ENCODE measurements around the gene CPTP.
A peak's percentile ranks its signal among the peaks of the same experiment; 100 is the strongest.

The CPTP gene

DNA sequence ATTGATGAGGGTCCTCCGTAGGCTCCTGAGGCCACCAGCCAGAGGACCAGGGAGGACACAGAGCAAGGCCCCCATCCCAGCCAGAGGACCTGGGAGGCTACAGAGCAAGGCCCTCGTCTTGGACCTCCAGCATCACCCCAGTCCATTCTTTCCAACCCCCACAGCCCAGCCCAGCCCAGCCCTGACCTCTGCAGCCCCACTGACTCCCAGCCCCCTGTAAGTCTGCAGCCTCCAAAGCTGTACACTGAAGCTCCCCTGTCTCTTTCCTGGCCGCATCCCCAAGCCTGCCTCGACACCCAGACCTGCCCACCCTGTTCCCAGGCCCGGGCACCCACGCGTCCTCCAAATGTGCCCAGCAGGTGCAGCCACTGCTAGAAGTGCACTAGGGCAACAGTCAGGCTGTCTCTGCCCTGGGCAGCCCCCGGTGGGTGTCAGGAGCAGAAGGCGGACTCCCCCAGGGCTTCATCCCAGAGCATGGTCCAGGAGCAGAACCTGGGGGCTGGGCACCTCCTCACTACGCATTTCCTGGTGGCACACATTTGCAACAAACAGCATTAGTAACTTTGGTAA, 22.5 kb downstream of the CPTP start:
- peak overlapping the region; percentile 76; the same call in 1 of the 2 replicates for H3K9ac ChIP-seq (ENCODE audit: low read depth, low read length)
- no peaks in the 10 kb centered on the region for H3K9me3 ChIP-seq (ENCODE audit: control insufficient read depth, insufficient read depth, low read length)
- H3K4me1 ChIP-seq (ENCODE audit: insufficient read depth, low read length), result no peaks in the 10 kb centered on the region; the same call in 1 of the 2 replicates
- H3K36me3 ChIP-seq (ENCODE audit: insufficient read depth, low read length), result no peaks in the 10 kb centered on the region

DNA sequence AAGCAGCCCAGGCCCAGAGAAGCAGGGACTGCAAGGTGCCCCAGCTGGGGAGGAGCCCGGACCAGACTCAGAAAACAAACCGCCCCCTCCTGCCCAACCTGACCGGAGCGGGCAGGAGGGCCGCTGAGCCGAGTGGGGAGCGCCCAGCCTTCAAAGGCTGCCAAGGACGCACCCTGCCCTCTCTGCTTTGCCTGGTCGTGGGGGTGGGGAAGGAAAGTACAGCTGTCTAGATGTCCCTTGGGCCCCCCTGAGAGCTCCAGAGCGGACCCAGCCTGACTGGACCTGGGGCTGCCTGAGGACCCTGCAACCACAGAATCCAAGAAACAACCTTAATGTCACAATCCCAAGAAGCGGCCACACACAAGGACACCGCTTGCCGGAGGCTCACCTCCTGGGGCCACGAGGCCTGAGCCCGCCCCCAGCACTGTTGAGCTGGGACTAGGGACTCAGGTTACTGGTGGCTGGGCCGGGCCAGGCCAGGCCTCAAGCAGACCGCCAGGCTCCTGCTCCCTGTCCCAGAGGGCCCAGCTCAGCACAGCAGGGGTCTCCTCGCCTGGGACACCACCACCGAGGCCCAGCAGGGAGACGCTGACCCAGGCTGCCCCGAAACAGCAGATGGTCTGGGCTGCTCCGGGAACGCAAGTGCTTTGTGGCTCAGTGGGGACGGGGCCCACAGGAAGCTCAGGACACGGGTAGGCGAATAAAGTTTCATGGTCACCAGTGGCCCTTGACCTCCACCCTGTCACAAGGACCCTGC, 23.2 kb downstream of the CPTP start:
- Histone ChIP-seq H3K9me3 (ENCODE audit: control insufficient read depth, insufficient read depth, low read length) (no peaks in the 10 kb centered on the region), H3K36me3 (ENCODE audit: insufficient read depth, low read length) (no peaks in the 10 kb centered on the region), H3K4me1 (ENCODE audit: insufficient read depth, low read length) (no peaks in the 10 kb centered on the region; the same call in 1 of the 2 replicates), H3K9ac (ENCODE audit: low read depth, low read length) (peak overlapping the region; percentile 76; the same call in 1 of the 2 replicates)

DNA sequence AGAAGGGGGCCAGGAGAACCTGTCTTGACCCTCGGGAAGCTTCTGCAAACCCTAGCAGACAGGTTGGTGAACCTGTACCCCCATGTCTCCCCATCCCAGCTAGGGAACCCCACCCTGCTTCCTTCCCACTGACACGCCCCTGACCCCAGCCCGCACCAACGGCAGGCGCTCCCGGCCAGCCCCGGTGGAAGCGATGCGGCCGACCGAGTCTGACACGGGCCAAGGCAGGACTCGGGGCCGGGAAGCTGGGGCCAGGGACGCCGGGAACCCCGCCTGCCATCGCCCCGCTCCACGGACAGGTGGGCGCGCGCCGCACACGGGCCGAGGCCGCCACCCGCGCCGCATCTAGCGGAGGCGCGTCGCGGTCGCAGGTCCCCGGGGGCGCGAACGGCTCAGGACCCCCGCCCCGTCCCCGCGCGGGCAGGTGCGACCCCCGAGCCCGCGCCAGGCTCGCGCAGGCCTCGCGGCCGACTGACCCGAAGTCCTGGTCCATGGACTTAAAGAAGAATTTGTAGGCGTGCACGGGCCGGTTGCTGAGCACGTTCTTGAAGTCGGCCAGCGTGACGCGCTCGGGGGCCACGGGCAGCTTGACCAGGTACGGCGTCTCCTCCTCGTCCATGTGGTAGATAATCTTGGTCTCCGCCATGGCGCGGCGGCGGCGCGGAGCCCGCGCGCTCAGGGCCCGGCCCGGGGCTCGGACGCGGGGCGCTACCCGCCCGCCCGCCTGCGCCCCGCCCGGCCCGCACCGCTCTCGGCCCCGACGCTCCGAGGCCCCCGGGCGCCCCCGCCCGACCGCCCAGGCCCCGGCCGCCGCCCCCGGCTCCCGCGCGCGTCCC, 24.0 kb downstream of the CPTP start:
- Histone ChIP-seq H3K36me3 (ENCODE audit: insufficient read depth, low read length) (no peaks in the 10 kb centered on the region), H3K9ac (ENCODE audit: low read depth, low read length) (peak overlapping the region; percentile 76), H3K9me3 (ENCODE audit: control insufficient read depth, insufficient read depth, low read length) (no peaks in the 10 kb centered on the region), H3K4me1 (ENCODE audit: insufficient read depth, low read length) (no peaks in the 10 kb centered on the region; the same call in 1 of the 2 replicates)

DNA sequence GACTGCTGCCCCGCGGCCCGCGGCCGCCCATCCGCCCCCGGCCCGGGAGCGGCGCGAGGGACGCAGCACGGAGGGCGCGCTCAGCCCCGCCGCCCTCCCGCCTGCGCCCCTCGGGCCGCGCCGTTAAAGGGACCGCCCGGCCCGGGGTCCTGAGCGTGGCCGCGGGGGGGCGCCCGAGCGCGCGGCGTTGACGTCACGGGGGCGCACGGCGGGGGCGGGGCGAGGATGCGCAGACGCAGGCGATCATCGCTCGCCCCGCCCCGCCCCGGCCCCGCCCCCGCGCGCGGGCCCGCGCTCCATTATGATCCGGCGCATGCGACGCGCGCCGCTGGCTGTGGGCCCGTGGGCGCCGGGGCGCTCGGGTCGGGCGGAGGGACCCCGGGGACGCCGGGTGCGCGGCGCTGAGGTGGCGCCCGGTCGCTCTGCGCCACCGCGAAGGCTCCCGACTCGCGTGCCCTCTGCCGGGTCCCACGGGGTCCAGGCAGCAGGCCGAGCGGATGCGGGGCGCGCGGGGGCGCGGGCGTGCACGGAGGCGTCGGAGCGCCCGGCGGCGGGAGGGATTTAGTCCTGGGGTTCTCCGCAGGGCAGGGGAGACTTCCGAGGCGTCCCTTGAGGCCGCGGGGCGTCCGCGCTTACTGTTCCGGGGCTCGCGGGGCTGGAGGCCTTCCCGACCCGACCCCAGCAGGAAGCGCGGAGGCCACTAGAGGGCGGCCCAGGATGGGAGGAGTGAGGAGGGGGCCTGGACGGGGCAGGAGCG, 24.8 kb downstream of the CPTP start, which contains the start of gene DVL1:
TSS of gene DVL1 (minus strand) at position 163 of the 757 bp plus-strand sequence. CDS start 353 bp downstream, outside the sequence.
- Histone ChIP-seq H3K9ac (ENCODE audit: low read depth, low read length) (peak within 1 kb of the TSS; percentile 92), H3K4me1 (ENCODE audit: insufficient read depth, low read length) (no peaks in the 10 kb centered on the region; the same call in 1 of the 2 replicates), H3K36me3 (ENCODE audit: insufficient read depth, low read length) (no peaks in the 10 kb centered on the region), H3K9me3 (ENCODE audit: control insufficient read depth, insufficient read depth, low read length) (no peaks in the 10 kb centered on the region)

DNA sequence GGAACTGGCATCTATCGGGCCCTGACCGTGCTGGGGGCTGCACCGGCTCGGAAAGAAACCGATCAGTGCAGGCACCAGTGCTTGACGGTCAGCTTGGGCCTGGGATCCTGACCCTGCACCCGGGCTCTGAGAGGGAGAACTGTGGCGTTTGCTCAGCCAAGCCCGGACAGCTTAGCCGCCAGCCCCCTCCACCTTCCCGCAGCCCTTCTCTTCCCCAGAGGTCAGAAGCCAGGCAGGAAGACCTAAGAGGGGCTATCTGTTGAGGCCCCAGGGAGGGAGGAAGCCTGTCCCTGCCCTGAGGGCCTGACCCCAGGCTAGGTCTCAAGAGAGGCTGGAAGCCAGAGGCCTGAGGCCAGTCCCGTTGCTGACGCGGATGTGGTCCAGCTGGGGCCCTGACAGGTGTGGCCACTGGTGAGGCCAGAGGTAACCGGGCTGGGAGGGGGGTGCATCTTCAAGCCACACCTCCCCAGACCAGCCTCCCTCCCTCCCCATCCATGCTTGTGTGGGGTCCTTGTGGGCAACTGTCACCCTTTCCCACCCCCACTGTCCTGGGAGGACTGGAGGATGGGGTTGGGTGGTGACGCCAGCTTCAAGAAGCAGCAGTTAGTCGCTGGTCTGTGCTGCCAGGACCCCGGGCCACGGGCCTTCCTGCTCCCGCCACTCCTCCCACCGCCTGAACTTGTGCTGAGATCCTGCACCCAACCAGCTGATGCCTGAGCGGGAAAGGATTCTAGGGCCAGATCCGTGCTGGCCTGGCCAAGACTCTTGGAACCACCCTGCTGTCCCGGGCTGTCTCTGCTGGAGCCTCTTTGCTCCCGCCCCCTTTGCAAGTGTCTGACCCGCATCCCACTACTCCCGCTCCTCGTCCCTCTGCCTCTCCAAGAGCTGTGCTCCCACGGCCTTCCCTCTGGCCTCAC, 27.2 kb downstream of the CPTP start:
- Histone ChIP-seq H3K9ac (ENCODE audit: low read depth, low read length) (no peak overlapping the region; the same call in 1 of the 2 replicates), H3K4me1 (ENCODE audit: insufficient read depth, low read length) (no peaks in the 10 kb centered on the region; the same call in 1 of the 2 replicates), H3K36me3 (ENCODE audit: insufficient read depth, low read length) (no peaks in the 10 kb centered on the region), H3K9me3 (ENCODE audit: control insufficient read depth, insufficient read depth, low read length) (no peaks in the 10 kb centered on the region)

DNA sequence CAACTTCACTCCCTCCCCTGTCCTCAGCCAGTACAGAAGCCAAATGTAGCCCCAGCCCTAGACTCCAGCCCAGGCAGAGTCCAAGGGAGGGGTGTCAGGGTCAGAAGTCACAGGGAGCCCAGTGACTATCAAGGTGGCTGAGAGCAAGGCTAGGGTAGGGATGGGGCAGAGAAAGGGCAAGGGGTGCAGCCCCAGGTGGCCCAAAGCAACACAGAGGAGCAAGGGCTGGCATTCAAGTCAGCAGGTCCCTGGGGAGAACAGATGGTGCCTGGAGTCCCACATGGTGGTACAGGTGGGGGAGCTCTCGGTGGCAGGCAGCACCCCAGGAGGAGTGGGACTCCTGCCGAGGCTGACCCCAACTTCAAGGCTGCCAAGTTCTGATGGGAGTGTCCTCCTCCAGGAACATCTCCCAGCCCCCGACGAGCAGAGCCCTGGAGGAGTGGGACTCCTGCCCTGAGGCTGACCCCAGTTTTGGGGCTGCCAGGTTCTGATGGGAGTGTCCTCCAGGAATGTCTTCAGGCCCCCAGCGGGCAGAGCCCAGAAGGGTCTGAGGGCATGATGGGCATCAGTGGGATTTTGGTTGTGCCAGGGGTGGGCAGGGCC, 28.3 kb downstream of the CPTP start:
- no peaks in the 10 kb centered on the region; the same call in 1 of the 2 replicates for H3K4me1 ChIP-seq (ENCODE audit: insufficient read depth, low read length)
- H3K36me3 ChIP-seq (ENCODE audit: insufficient read depth, low read length), result no peaks in the 10 kb centered on the region
- no peak overlapping the region for H3K9ac ChIP-seq (ENCODE audit: low read depth, low read length)
- no peaks in the 10 kb centered on the region for H3K9me3 ChIP-seq (ENCODE audit: control insufficient read depth, insufficient read depth, low read length)

DNA sequence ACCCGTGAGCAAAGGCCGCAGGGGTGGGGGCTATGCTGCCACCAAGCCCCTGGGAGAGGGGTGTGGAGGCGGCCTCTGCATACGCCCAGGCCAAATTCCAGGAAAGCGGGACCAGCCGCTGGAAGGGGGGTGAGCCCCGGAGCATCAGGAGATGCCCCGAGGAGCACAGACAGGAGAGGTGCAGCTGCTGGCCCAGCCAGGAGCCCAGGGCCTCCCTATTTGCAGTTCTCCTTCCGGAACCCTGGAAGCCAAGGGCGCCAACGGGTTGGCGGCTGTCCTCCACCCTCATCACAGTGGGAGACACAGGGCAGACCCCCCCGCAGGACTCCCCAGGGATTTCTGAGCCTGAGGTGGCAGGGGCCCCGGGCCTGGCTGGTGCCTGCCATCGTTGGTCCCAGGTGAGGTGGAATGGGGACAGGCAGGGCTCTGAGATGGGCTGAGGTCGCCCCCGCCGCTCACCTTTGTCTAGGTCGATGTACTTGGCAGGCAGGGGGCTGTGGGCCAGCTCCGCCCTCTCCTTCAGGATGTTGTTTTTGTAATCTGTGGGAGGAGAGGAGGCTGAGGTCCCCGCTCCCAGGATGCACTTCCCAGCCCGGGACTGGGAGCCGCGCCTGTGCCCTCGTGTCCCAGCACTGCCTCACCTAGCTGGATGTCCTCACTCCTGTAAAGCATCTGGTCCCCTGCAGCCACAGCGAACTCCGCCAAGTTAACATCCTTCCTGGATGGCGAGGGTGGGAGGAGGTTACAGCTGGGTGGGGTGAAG, 29.0 kb downstream of the CPTP start:
- H3K36me3 ChIP-seq (ENCODE audit: insufficient read depth, low read length), result no peaks in the 10 kb centered on the region
- H3K9ac ChIP-seq (ENCODE audit: low read depth, low read length), result peak overlapping the region; percentile 1; the same call in 1 of the 2 replicates
- H3K4me1 ChIP-seq (ENCODE audit: insufficient read depth, low read length), result peaks cover under 1% of the 10 kb centered on the region; the same call in 1 of the 2 replicates
- H3K9me3 ChIP-seq (ENCODE audit: control insufficient read depth, insufficient read depth, low read length), result no peaks in the 10 kb centered on the region

DNA sequence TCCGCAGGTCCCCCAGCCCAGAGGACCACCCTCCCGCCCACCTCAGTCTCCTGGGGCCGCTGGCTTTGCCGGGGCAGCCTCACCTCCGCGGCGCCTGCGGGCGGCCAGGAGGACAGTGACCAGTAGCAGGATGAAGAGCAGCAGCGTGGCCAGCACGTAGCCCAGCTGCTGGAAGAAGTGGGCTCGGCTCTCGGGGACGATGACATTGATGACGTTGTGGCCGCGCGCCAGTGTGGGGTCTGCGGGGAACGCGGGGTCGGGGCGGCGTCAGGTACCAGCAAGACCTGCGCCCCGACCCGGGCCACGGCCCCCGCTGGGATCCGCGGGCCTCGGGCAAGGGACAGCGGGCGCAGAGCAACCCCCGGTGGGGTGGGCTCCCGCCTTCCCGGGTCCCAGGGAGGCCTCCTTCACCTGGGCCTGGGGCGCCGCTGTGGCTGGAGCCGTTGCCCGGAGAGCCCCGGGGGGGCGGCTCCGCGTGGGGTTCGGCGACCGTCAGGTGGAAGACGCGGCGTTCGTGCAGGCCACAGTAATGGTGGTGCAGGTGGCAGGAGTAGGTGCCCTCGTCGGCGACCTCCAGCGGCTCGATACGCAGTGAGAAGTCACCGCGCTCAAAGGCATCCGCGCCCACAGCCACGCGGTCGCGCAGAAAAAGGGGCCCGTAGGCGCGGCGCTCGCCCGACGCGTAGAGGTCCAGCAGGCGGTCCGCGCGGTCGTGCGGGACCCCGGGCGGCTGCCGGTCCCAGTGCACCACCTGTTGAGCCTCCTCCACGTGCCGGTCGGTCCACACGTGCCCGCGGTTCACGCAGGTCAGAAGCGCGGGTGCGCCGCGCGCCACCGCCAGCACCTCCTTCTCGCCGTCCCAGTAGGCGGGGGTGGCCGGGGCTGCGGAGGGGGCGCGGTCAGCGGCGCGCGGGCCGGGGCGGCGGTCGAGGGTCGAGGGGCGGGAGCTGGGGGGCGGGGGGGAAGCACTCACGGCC, 30.0 kb downstream of the CPTP start:
- Histone ChIP-seq H3K9ac (ENCODE audit: low read depth, low read length) (peak overlapping the region; percentile 1), H3K36me3 (ENCODE audit: insufficient read depth, low read length) (no peaks in the 10 kb centered on the region), H3K4me1 (ENCODE audit: insufficient read depth, low read length) (peaks cover 11% of the 10 kb centered on the region), H3K9me3 (ENCODE audit: control insufficient read depth, insufficient read depth, low read length) (no peaks in the 10 kb centered on the region)

DNA sequence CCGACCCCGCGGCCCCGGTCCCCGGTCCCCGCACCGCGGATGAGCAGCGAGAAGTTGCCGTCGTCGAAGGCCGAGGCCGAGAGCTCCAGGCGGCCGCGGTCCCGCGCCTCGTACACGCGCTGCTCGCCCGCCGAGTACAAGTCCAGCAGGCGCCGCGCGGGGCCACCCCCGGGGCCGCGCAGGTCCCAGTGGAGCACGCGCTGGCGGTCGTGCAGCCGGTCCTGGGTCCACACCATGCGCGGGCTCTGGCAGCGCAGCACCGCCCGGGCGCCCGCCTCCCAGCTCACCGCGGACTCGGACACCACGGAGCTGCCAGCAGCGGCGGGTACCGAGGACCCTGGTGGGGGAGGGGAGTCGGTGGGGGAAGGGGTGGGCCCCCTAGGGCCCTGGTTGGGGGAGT, 30.8 kb downstream of the CPTP start:
- no peak overlapping the region; the same call in 1 of the 2 replicates for H3K9ac ChIP-seq (ENCODE audit: low read depth, low read length)
- H3K9me3 ChIP-seq (ENCODE audit: control insufficient read depth, insufficient read depth, low read length), result no peaks in the 10 kb centered on the region
- H3K36me3 ChIP-seq (ENCODE audit: insufficient read depth, low read length), result no peaks in the 10 kb centered on the region
- peaks cover 15% of the 10 kb centered on the region for H3K4me1 ChIP-seq (ENCODE audit: insufficient read depth, low read length)

DNA sequence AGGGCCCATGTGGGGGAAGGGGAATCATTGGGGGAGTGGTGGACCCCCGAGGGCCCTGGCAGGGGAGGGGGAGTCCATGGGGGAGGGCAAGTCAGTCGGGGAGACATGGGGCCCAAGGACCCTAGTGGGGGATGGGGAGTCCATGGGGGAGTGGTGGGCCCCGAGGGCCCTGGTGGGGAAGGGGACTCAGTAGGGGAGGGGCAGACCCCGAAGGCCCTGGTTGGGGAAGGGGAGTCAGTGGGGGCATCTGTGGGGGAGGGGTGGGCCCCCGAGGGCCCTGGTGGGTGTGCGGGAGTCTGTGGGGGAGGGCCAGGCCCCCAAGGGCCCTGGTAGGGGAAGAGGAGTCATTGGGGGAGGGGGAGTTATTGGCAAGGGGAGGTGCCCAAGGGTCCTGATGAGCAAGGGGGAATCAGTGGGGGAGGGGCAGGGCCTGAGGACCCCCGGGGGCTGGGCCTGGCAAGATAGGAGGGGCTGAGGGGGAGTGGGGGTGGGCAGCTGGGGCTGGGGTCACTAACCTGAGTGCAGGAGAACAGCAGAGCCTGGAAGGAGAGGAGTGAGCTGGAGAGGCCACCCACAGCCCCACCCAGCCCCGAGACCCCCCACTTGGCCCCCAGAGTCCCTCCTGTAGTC, 31.7 kb downstream of the CPTP start:
- Histone ChIP-seq H3K4me1 (ENCODE audit: insufficient read depth, low read length) (peaks cover 22% of the 10 kb centered on the region), H3K9me3 (ENCODE audit: control insufficient read depth, insufficient read depth, low read length) (no peaks in the 10 kb centered on the region), H3K9ac (ENCODE audit: low read depth, low read length) (no peak overlapping the region), H3K36me3 (ENCODE audit: insufficient read depth, low read length) (no peaks in the 10 kb centered on the region)

DNA sequence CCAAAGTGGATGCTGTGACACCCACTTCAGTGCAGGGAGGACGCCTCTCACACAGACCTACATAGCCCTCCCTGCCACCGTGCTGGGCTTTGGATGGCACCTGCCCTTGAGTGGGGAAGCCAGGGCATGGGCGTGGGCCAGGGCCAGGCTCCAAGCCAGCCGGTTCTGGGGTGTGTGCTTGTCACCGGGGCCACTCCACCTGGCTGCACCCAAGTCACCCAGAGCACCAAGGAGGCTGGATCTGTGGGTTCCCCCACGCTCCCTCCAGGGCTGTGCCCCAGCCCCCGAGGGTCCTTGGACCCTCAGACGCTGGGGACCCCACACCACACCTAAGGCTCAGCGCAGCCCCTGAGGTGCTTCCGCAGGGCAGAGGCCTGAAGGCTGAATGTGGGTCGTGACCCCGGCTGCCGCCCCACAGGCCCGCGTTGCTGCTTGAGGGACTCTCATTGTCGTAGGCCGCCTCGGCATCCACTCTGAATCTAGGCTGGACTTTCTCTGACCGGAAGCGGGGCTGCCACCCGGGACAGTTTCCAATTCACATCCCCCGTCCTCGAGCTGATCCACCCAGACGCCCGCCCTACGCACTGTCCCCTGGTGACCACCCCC, 32.3 kb downstream of the CPTP start:
- Histone ChIP-seq H3K9me3 (ENCODE audit: control insufficient read depth, insufficient read depth, low read length) (no peaks in the 10 kb centered on the region), H3K36me3 (ENCODE audit: insufficient read depth, low read length) (no peaks in the 10 kb centered on the region), H3K9ac (ENCODE audit: low read depth, low read length) (no peak overlapping the region), H3K4me1 (ENCODE audit: insufficient read depth, low read length) (peaks cover 22% of the 10 kb centered on the region)

All from ES-I3 (cell line).